Measurements from ENCODE around the gene UBE3C. TPM values are rescaled to one million over a fixed set of nuclear protein-coding genes. Genes with fewer than 3 reads are reported as not detected.
"Not testable (repeated sequence)": the region's sequence is repeated elsewhere in the genome, so short reads cannot be mapped to it uniquely, and the experiment has no call there.

The UBE3C gene
- total RNA-seq, 1 experiment from 2014 or later = 73.1 TPM

DNA sequence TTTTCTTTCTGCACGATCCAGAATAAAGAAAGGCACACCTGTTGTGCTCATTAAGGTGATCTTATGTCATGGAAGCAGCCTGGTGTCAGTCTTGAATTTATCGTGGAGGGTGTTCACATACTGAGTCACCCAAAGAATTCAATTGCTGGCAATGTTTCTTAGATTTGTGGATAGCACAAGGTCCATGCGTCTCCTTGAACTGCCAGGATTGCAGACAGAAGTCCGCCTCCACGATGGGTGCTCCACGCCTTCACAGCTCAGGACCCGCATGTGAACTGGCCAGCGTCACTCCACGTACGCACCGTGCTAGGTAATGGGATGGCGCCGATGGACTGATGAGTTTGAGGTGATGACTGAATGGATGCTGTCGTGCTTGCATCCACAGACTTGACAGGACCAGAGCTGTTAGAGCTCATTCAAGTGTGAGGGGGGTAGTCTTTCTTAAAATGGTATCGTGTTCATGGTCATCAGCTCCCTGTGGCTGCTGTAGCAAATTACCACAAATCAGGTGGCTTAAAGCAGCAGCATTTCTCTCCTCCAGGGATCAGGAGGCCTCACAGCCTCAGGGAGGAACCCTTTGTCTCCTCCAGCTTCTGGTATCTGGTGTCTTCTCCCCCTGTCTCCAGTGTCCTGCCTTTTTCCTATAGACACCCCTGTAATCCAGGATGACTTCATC, 132.7 kb downstream of the UBE3C start:
- DNase-seq (ENCODE audit: low read depth) = no peak

DNA sequence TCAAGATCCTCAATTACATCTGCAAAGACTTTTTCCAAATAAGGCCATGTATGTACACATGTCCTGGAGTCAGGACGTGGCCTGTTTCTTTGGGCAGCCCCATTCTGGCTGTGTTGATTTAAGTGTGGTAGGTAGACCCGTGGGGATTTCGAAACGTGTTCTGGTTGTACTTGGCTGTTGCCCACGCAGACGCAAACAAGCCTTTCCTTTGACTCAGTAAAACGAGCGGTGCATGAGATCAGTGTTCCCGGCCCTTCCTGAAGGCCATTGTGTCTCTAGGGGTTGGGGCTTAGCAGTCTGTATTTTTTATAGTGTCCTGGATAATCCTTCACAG, 133.2 kb downstream of the UBE3C start:
- peak; percentile 69 for DNase-seq (ENCODE audit: low read depth)

GRCh38 chr7:157272351-157273207, 133.9 kb downstream of the UBE3C start:
- DNase-seq (ENCODE audit: low read depth) = no peak

DNA sequence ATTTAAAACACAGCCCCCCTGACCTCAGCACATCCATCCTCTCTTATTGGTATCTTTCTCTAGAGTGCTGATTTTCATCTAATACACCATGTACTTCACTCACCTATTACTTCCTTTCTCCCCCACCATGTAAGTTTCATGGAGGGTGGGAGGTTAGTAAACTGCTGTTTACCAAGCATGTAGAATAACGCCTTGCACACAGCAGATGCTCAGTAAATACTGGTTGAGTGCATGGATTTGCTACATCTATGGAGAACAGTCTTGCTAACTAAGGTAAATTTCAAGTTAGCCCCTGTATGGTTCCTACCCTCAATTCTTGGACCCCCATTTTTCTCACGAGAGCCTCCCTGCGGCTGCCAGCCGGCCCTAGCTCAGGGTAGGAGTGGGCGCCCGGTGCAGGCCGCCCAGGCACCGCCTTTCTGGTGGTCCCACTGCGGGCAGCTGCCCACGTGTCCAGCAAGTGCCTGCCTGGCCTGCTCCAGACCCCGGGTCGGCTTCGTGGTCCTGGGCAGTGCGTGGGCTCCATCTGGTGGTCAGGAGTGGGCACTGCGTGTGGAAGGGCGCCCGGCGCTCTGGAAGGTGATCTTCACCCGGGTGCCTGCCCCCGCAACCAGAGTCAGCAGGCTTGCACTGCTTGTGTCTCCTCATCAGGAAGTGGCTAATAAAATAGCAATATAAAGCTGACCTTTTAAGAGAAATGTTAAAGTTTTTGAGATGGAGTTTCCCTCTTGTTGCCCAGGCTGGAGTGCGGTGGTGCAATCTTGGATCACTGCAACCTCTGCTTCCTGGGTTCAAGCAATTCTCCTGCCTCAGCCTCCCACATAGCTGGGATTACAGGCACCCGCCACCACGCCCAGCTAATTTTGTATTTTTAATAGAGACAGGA, 134.7 kb downstream of the UBE3C start:
- peak; percentile 63 for DNase-seq (ENCODE audit: low read depth)

DNA sequence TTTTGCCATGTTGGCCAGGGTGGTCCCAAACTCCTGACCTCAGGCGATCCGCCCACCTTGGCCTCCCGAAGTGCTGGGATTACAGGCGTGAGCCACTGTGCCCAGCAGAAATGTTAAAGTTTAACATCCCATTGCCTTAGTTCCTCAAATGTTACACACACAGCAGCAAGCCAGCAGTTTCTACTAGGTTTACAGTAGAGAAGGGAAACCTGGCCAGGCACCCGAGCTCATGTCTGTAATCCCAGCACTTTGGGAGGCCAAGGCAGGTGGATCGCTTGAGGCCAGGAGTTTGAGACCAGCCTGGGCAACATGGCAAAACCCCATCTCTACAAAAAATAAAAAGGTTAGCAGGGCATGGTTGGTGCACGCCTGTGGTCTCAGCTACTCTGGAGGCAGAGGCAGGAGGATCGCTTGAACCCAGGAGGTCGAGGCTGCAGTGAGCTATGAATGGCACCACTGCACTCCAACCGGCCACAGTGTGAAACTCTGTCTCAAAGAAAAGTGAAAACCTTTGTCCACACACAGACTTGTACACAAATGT, 135.4 kb downstream of the UBE3C start:
- not testable (repeated sequence) for DNase-seq (ENCODE audit: low read depth)

GRCh38 chr7:157274991-157275427, 136.3 kb downstream of the UBE3C start:
- no peak for DNase-seq (ENCODE audit: low read depth)

DNA sequence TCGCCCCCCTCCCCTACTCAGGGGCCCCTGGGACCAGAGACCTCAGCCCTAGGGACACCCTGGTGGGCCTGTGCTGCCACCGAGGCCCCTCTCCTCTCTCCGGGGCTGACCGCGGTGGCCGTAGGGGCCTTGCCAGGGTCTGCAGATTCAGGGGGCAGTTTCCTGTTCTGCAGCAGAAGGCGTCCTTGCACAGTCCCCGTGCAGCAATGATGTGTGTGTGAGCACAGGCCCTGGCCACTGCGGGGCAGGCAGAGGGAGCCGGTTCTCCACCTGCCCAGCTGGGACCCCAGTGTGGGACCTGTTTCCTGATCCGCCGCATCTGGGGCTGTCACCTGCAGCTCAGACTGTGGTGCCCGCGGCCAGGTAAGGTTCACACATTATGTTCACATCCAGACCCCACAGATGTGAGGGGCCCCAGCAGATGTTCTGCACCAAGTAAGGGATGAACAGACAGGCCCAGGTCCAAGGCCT, 137.4 kb downstream of the UBE3C start:
- no peak for DNase-seq (ENCODE audit: low read depth)

GRCh38 chr7:157276731-157277562, 138.2 kb downstream of the UBE3C start:
- DNase-seq (ENCODE audit: low read depth) = peak; percentile 76

- DNase-seq (ENCODE audit: low read depth) = not testable (repeated sequence)
Observed at GRCh38 chr7:157277568-157277967, 138.8 kb downstream of the UBE3C start.

GRCh38 chr7:157278167-157278790, 139.6 kb downstream of the UBE3C start:
- no peak for DNase-seq (ENCODE audit: low read depth)

DNA sequence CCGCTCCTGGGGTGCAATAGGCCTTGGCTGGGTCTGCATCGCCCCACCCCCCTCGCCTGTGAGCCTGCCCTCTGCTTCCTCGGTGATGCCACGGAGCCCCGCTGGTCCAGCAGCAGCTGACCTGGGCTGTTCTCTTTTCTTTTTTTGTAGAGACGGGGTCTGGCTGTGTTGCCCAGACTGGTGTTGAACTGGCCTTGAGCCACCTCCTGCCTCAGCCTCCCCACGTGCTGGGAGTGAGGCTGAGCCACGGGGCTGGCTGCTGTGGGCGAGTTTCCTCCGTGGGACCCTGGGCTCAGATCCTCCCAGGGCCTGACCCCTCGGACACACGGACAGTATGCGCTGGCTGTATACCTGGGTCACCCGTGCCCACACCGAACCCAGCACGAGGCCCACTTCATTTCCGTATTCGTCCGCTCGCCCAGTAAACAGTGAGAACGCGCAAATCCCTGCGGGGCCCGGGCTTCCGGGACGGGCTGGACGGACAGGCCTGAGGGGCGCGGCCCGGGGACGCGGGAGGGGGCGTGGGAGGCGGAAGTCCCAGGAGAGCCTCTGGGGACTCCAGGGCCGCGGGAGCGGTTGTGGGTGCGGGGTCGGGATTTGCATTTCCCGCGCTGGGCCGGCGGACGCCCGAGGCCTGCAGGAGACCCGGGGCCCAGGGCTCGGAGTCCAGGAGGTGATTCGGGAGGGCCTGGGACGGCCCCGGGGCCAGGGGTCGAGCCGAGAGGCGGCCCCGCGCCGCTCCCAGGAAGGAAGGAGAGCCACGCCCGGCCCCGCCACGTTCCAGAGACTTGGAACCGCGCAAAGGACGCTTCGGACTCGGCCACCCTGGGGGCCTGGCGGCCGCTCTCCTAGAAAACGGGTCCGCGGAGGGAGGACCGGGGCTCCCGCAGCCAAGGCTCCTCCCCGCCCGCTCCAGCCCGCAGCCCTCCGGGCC, 140.3 kb downstream of the UBE3C start:
- peak; percentile 56 for DNase-seq (ENCODE audit: low read depth)

- DNase-seq (ENCODE audit: low read depth) = no peak
Observed at GRCh38 chr7:157279741-157280215, 141.1 kb downstream of the UBE3C start.

DNA sequence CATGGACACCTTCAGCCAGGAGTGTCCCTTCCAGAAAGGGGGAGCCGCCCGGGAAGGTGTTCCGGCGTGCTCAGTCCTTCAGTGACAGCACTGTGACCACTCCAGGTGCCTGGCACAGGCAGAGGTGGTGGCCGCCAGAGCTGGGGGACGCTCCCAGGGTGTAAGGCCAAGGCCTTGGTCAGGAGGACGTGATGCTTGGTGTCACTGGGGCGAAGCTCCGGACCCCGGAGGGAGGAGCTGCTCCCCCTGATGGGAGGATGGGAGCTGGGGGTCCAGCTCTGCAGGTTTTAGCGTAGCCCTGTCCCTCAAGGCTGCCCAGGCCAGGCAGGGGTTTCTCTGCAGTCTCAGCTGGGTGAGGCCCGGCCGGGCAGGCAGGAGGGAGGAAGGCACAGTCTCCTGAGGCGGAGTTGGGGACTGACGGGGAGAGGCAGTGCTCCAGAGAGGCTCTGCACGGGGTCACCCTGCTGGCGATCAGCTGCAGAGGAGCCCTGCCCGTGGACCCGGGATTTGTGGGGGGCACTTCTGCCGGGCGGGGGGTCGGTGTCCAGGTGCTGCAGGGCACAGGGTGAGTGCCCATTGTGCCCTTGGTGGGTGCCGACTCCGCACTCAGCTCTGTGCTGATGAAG, 141.6 kb downstream of the UBE3C start:
- DNase-seq (ENCODE audit: low read depth) = no peak

DNA sequence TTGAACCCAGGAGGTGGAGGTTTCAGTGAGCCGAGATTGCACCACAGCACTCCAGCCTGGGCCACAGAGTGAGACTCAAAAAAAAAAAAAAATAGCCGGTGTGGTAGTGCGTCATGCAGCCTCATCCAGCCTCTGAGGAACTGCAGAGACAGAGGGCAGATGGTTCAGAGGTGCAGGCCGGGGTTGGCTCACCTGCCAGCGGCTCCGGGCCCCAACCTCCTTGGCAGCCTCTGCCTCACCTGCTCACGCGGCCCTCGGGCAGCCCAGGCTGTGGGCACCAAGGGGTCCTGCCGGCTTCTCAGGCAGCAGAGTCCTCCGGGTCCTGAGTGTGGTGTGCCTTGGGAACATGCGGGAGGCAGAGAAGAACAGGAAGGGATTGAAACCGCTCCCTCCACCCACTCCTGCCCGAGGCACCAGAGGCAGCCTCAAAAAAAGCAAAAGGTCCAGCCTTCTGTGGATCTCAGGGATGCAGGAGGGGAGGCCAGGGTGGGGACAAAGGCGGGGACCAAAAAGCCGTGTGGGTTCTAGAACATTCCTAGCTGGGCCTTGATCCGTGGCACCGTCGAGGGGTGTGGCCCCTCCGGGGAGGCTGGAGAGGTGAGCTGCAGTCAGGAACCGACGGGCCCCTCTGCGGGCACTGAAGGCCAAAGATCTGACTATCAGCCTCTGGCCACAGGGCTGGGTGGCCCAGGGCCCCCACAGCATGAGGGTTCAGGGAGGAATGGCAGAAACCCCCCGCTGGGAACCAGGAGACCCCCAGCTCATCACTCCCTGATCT, 142.7 kb downstream of the UBE3C start:
- no peak for DNase-seq (ENCODE audit: low read depth)

DNA sequence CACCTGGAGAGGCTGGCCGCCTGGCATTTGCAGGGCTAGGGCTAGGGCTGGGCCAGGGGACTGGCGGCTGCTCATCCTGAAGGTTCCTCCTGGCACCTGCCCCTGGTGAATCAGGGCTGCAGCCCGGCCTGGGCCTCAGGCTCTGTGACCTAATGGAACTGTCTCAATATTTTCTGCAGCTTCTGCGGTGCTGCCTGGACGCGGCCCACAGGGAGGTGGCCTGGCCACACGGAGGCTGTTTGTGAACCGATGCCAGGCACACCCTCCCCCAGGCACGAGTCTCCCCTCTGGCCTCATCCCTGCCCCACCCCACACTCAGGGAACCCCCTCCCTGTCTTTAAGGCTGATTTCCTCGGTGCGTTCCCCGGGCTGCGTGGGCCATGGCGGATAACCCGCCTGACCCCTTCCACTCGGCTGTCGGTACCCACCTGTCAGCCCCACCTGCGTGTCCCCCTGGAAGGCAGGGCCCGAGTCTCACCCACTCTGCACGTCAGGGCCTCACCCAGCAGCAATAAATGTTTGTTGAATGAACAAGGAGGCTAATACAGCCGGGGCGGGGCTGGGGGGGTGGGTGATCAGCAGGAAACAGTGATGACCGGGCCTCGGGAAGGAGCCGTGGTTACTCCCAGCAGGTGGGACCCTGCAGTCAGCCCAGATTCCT, 143.5 kb downstream of the UBE3C start:
- no peak for DNase-seq (ENCODE audit: low read depth)

GRCh38 chr7:157284229-157285014, 145.7 kb downstream of the UBE3C start:
- no peak for DNase-seq (ENCODE audit: low read depth)
